ENCODE measurements around the gene TRIM44.

DNA sequence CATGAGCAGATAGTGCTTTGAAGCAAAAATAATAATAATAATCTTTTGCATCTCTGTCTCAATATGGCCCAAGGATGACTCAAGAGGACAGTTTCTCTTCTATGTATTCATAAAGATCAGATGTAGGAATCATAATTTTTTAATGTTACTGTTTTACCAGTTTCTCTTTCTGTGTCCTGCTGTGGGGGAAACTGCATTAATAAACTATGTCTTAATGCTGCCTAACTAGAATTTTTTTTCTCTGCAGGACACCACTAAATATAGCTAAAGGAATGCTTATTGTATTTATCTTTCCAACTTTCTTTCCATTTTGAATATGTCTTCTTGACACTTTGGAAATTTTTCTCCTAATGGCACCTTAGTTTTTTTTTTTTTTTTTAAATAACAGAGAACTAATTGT lies 37.8 kb upstream of the TRIM44 start:
- TF ChIP-seq EZH2 (IDR thresholded peaks at IDR 0.05; ENCODE audit: borderline replicate concordance, low read length) = no peak
- TF ChIP-seq, protein P1, sequence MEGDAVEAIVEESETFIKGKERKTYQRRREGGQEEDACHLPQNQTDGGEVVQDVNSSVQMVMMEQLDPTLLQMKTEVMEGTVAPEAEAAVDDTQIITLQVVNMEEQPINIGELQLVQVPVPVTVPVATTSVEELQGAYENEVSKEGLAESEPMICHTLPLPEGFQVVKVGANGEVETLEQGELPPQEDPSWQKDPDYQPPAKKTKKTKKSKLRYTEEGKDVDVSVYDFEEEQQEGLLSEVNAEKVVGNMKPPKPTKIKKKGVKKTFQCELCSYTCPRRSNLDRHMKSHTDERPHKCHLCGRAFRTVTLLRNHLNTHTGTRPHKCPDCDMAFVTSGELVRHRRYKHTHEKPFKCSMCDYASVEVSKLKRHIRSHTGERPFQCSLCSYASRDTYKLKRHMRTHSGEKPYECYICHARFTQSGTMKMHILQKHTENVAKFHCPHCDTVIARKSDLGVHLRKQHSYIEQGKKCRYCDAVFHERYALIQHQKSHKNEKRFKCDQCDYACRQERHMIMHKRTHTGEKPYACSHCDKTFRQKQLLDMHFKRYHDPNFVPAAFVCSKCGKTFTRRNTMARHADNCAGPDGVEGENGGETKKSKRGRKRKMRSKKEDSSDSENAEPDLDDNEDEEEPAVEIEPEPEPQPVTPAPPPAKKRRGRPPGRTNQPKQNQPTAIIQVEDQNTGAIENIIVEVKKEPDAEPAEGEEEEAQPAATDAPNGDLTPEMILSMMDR (conservative IDR thresholded peaks at IDR 0.05 in 1 of 2, IDR thresholded peaks at IDR 0.05 in 1 of 2; ENCODE audit: extremely low read depth in 1 of 2, insufficient read depth in 1 of 2, low read depth in 1 of 2, low read length in 2 of 2) = no peak
